ENCODE results near the gene GNG2.

- TF ChIP-seq, protein P1, sequence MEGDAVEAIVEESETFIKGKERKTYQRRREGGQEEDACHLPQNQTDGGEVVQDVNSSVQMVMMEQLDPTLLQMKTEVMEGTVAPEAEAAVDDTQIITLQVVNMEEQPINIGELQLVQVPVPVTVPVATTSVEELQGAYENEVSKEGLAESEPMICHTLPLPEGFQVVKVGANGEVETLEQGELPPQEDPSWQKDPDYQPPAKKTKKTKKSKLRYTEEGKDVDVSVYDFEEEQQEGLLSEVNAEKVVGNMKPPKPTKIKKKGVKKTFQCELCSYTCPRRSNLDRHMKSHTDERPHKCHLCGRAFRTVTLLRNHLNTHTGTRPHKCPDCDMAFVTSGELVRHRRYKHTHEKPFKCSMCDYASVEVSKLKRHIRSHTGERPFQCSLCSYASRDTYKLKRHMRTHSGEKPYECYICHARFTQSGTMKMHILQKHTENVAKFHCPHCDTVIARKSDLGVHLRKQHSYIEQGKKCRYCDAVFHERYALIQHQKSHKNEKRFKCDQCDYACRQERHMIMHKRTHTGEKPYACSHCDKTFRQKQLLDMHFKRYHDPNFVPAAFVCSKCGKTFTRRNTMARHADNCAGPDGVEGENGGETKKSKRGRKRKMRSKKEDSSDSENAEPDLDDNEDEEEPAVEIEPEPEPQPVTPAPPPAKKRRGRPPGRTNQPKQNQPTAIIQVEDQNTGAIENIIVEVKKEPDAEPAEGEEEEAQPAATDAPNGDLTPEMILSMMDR (IDR thresholded peaks at IDR 0.05) = no peak
- TF ChIP-seq SIN3A (IDR thresholded peaks at IDR 0.05; ENCODE audit: borderline replicate concordance, insufficient read depth, low read depth, low read length) = no peak
Observed at GRCh38 chr14:52008136-52008535, 147.7 kb downstream of the GNG2 start.

Measured in Panc1 (cell line).